Adrenal gland (tissue), 12 donors: ENCODE data around the gene TIMM9. TPM values are rescaled to one million over a fixed set of nuclear protein-coding genes. Genes with fewer than 3 reads are reported as not detected.

Experiments used
- DNase-seq, 7 donors: peaks; one replicate each; pipeline ENCODE4 v3.0.0-alpha.2; 2019 to 2020
- H3K27ac ChIP-seq, 5 donors: fragments of 200-600 bp; sonication (generic) in 4 of 5; 1 replicate in 3 of 5; 2 replicates in 2 of 5; pipeline versions ENCODE4 v1.5.1 to v1.8.0; 2016 to 2020; ENCODE audit warnings: mild to moderate bottlenecking in 1 of 5
- H3K27me3 ChIP-seq: fragments of 200-600 bp; 2 replicates; pipeline ENCODE4 v1.8.0; 2021
- H3K36me3 ChIP-seq, 2 donors: fragments of 200-600 bp; replicated peaks in 1 of 2; 1 replicate in 1 of 2; 2 replicates in 1 of 2; pipeline versions ENCODE4 v1.5.1 to v1.8.0; 2018 to 2022
- H3K4me1 ChIP-seq, 2 donors: fragments of 200-600 bp; replicated peaks in 1 of 2; 1 replicate in 1 of 2; 2 replicates in 1 of 2; pipeline versions ENCODE4 v1.5.1 to v1.8.0; 2018 to 2021
- H3K4me3 ChIP-seq, 4 donors: fragments of 200-600 bp; sonication (generic) in 3 of 4; one replicate each; pipeline ENCODE4 v1.5.1; 2016 to 2018
- H3K9me3 ChIP-seq, 3 donors: fragments of 200-600 bp; sonication (generic) in 1 of 3; replicated peaks in 1 of 3; 1 replicate in 2 of 3; 2 replicates in 1 of 3; pipeline versions ENCODE4 v1.5.1 to v1.8.0; 2016 to 2021
- CTCF ChIP-seq, 6 experiments: fragments of 450-650 bp in 4 of 6; fragments of 200-600 bp in 2 of 6; sonication (generic) in 1 of 6; IDR thresholded peaks; 1 replicate in 5 of 6; 2 replicates in 1 of 6; pipeline versions ENCODE4 v1.5.1 to v1.8.0; 2016 to 2021; ENCODE audit warnings: antibody characterized with exemption in 6 of 6, mild to moderate bottlenecking in 2 of 6, moderate library complexity in 1 of 6
- POLR2A ChIP-seq, 2 donors: fragments of 450-650 bp; IDR thresholded peaks; one replicate each; pipeline ENCODE4 v1.6.1; 2017; ENCODE audit warnings: antibody characterized with exemption in 2 of 2, mild to moderate bottlenecking in 2 of 2, moderate library complexity in 1 of 2
- WGBS, 4 donors: extraction: QIAGEN DNeasy Blood & Tissue Kit in 2 of 4; methylation state at CpG; one replicate each; pipeline versions ENCODE4 v1.1.5 to v1.1.7; 2013 to 2017; 5-methylcytosine and 5-hydroxymethylcytosine counted together
- intact Hi-C, 2 donors: fragments of 100-400 bp; cut with DNase I; formaldehyde crosslinking; loops; one replicate each; pipeline versions ENCODE4 v1.14.1 to v1.15.0; 2022 to 2023
- polyA plus RNA-seq, 3 donors: library from polyadenylated mRNA; stranded (reverse); fragments of 200-250 nt in 2 of 3; fragments of 350-450 nt in 1 of 3; fragmentation: Illumina TruSeq in 1 of 3; extraction: RNeasy Lipid Tissue Mini Kit (QIAGEN cat#74804) in 1 of 3; gene quantifications; one replicate each; pipeline ENCODE4 v1.2.3, GENCODE V29; 2013 to 2014
- total RNA-seq, 9 donors: library from RNA; depleted of rRNA in 4 of 9; stranded (reverse); fragments of >200 nt in 4 of 9; fragments of 120-200 nt in 1 of 9; fragmentation: NEBNext Ultra II Directional in 1 of 9; extraction: Animal tissue kit (Norgen Biotek cat#: 25700) in 1 of 9; gene quantifications; one replicate each; pipeline versions ENCODE4 v1.1.0 to v1.2.4, GENCODE V29; 2013 to 2023
- donor health status: healthy with polysubstance abuse.
- donor health status: Bipolar disorder and iron deficiency.
- donor health status: DM: yes; HTN: yes; CAD: no.
- donor health status: DM: no; HTN: no; CAD: no.
- donor health status: DM: no; HTN: no; CAD: no.
- donor health status: DM: yes; HTN: yes; CAD: no.

TIMM9 gene
- total and polyA plus RNA-seq, 12 donors, result 30.3 to 113 (median 45.9) TPM

- no peak for TF ChIP-seq CTCF (IDR thresholded peaks at IDR 0.05)
- no peak for TF ChIP-seq POLR2A (IDR thresholded peaks at IDR 0.05)
- Histone ChIP-seq H3K27me3 (no peaks in the 10 kb centered on the region), H3K36me3 (peaks cover 0 to 14% of the 10 kb centered on the region in 2 donors), H3K4me1 (no peaks in the 10 kb centered on the region), H3K9me3 (no peaks in the 10 kb centered on the region), H3K4me3 (no peak overlapping the region), H3K27ac (no peak overlapping the region)
- DNase-seq, result no peak
- intact Hi-C loops, result no loop called here
- 91 to 100% (median 98%) methylated on average over 10 of the region's 10 CpGs for WGBS, 4 donors
Measured at GRCh38 chr14:58415636-58416547, 11.4 kb downstream of the TIMM9 start.

- H3K27me3 ChIP-seq, result no peaks in the 10 kb centered on the region
- TF ChIP-seq POLR2A (IDR thresholded peaks at IDR 0.05), result no peak
- TF ChIP-seq CTCF (IDR thresholded peaks at IDR 0.05), result no peak
- peaks cover 0 to 20% of the 10 kb centered on the region in 2 donors for H3K36me3 ChIP-seq
- WGBS, 4 donors, result 92 to 100% (median 96%) methylated on average over 1 of the region's 1 CpG
- H3K9me3 ChIP-seq, result no peaks in the 10 kb centered on the region
- DNase-seq, result no peak
- no peak overlapping the region for H3K27ac ChIP-seq
- no peak overlapping the region for H3K4me3 ChIP-seq
- intact Hi-C loops, result no loop called here
- no peaks in the 10 kb centered on the region for H3K4me1 ChIP-seq
Measured at GRCh38 chr14:58414845-58415244, 12.5 kb downstream of the TIMM9 start.

- intact Hi-C loops, result no loop called here
- TF ChIP-seq POLR2A (IDR thresholded peaks at IDR 0.05) (no peak), CTCF (IDR thresholded peaks at IDR 0.05) (no peak)
- no peaks in the 10 kb centered on the region for H3K27me3 ChIP-seq
- H3K36me3 ChIP-seq, result peaks cover 0 to 39% of the 10 kb centered on the region in 2 donors
- DNase-seq, result no peak
- H3K4me3 ChIP-seq, result no peak overlapping the region
- H3K9me3 ChIP-seq, result no peaks in the 10 kb centered on the region
- no peak overlapping the region for H3K27ac ChIP-seq
- no peaks in the 10 kb centered on the region for H3K4me1 ChIP-seq
- WGBS, 4 donors, result 89 to 94% (median 92%) methylated on average over 3 of the region's 3 CpGs
Measured at GRCh38 chr14:58408681-58409215, 18.6 kb downstream of the TIMM9 start.

GRCh38 chr14:58401587-58401986 lies 25.7 kb downstream of the TIMM9 start:
- Histone ChIP-seq H3K4me1 (peaks cover 0 to 2% of the 10 kb centered on the region in 2 donors), H3K9me3 (no peaks in the 10 kb centered on the region), H3K27ac (no peak overlapping the region), H3K36me3 (no peaks in the 10 kb centered on the region), H3K4me3 (no peak overlapping the region), H3K27me3 (no peaks in the 10 kb centered on the region)
- WGBS, 4 donors, result 78 to 90% (median 83%) methylated on average over 3 of the region's 3 CpGs
- no peak for TF ChIP-seq POLR2A (IDR thresholded peaks at IDR 0.05)
- no peak for TF ChIP-seq CTCF (IDR thresholded peaks at IDR 0.05)
- no peak for DNase-seq
- intact Hi-C loops, result no loop called here
